GM12875 (cell line): ENCODE measurements around the gene GCC1.

Experiments
- H3K4me3 ChIP-seq: one replicate; pipeline ENCODE4 v1.5.1; 2011; ENCODE audit warnings: low read depth, low read length, control low read depth
- CTCF ChIP-seq: IDR thresholded peaks from 2 replicates; pipeline ENCODE4 v1.5.1; 2011; ENCODE audit warnings: low read depth, mild to moderate bottlenecking, control low read depth, inconsistent platforms, low read length, moderate library complexity, borderline replicate concordance; ENCODE audit not compliant: insufficient read depth

The GCC1 gene

GRCh38 chr7:127539116-127539515 is 46.3 kb downstream of the GCC1 start:
- TF ChIP-seq CTCF = no peak
- no peak overlapping the region for H3K4me3 ChIP-seq

DNA sequence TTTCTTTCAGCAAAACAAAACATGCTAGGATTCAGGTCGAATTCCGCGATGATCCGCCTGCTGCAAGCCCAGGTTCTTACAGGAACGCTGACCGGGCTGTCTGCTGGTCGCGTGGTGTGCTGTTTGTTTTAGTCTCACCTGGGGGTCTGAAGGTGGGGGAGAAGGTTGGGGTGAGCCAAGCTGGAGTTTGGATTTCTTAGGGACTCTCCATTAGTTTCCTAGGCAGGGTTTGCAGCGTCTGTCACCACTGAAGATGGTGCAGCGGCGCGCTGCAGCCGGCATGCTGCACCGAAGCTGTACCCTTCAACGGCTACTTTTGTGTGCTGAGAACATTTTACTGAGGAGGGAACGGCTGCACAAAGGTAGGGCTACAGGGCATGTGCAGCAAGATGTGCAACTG is 48.7 kb downstream of the GCC1 start:
- no peak overlapping the region for H3K4me3 ChIP-seq
- TF ChIP-seq CTCF = no peak

- no peak overlapping the region for H3K4me3 ChIP-seq
- TF ChIP-seq CTCF = no peak
Observed at GRCh38 chr7:127536394-127536691, 49.1 kb downstream of the GCC1 start.

GRCh38 chr7:127535546-127536393 is 49.6 kb downstream of the GCC1 start:
- TF ChIP-seq CTCF = no peak
- H3K4me3 ChIP-seq = no peak overlapping the region

- no peak for TF ChIP-seq CTCF
- no peak overlapping the region for H3K4me3 ChIP-seq
Observed at GRCh38 chr7:127534636-127535035, 50.8 kb downstream of the GCC1 start.

- no peak overlapping the region for H3K4me3 ChIP-seq
- no peak for TF ChIP-seq CTCF
Observed at GRCh38 chr7:127532736-127533135, 52.7 kb downstream of the GCC1 start.

DNA sequence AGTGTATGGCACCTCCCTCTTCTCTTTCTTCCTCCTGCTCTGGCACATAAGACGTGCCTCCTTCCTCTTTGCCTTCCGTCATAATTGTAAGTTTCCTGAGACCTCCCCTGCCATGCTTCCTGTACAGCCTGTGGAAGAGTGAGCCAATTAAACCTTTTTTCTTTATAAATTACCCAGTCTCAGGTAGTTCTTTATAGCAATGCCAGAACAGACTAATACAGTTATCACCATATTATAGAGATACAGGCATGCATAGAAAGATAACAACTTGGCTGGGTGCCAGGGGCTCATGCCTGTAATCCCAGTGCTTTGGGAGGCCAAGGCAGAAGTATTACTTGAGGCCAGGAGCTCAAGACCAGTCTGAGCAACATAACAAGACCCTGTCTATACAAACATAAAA is 53.2 kb downstream of the GCC1 start:
- no peak overlapping the region for H3K4me3 ChIP-seq
- TF ChIP-seq CTCF = no peak
